ENCODE data around the gene KLHDC8A.
"Not testable (repeated sequence)": the region's sequence is repeated elsewhere in the genome, so short reads cannot be mapped to it uniquely, and the experiment has no call there.

The KLHDC8A gene, protein sequence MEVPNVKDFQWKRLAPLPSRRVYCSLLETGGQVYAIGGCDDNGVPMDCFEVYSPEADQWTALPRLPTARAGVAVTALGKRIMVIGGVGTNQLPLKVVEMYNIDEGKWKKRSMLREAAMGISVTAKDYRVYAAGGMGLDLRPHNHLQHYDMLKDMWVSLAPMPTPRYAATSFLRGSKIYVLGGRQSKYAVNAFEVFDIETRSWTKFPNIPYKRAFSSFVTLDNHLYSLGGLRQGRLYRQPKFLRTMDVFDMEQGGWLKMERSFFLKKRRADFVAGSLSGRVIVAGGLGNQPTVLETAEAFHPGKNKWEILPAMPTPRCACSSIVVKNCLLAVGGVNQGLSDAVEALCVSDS

GRCh38 chr1:205356440-205357139, at the start of gene KLHDC8A:
TSS of gene KLHDC8A (minus strand) at chr1:205356922. CDS start at chr1:205343604, 13,318 bp downstream.
- no peak for DNase-seq (ENCODE audit: low read depth)

- not testable (repeated sequence) for DNase-seq (ENCODE audit: low read depth)
These were observed 49.5 kb upstream of the KLHDC8A start for GRCh38 chr1:205406252-205406651.

DNA sequence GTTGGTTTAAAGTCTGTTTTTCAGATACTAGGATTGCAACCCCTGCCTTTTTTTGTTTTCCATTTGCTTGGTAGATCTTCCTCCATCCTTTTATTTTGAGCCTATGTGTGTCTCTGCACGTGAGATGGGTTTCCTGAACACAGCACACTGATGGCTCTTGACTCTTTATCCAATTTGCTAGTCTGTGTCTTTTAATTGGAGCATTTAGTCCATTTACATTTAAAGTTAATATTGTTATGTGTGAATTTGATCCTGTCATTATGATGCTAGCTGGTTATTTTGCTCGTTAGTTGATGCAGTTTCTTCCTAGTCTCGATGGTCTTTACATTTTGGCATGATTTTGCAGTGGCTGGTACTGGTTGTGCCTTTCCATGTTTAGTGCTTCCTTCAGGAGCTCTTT, 47.8 kb upstream of the KLHDC8A start:
- not testable (repeated sequence) for DNase-seq (ENCODE audit: low read depth)

GRCh38 chr1:205398586-205398985, 41.9 kb upstream of the KLHDC8A start:
- no peak for DNase-seq (ENCODE audit: low read depth)

GRCh38 chr1:205396967-205397616, 40.4 kb upstream of the KLHDC8A start:
- DNase-seq (ENCODE audit: low read depth): no peak

DNA sequence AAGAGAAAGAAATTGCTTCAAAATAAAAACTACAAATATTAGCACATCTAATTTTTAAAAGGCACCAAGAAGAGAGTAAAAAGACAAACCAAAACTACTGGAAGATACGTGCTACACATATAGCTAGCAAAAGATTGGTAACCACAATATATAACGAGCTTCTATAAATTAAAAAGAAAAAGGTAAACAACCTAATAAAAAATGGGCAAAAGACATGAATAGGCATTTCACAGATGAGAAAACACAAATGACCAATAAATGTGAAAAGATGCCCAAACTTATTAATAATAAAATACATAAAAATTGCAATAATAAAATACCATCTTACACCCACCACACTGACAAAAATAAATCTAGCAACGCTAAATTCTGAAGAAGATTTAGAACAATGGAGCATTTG, 38.9 kb upstream of the KLHDC8A start:
- no peak for DNase-seq (ENCODE audit: low read depth)

- DNase-seq (ENCODE audit: low read depth): no peak
These were observed 35.9 kb upstream of the KLHDC8A start for GRCh38 chr1:205392650-205393049.

- no peak for DNase-seq (ENCODE audit: low read depth)
These were observed 34.7 kb upstream of the KLHDC8A start for GRCh38 chr1:205391386-205391785.

DNA sequence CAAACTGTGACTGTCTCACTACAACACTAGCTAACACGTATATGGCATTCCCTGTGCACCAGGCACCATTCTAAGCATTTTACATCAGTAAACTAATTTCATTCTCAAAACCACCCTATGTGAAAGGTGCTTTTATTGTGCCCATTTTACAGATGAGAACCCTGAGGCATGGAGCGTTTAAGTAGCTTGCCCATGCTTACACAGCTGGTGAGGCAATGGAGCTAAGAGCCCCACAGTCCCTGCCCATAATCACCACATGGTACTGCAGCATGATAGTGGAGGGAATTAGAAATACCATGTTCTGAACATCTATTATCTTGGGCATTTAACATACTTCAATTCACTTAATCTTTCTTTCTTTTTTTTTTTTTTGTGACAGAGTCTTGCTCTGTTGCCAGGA, 31.1 kb upstream of the KLHDC8A start:
- DNase-seq (ENCODE audit: low read depth): no peak

DNA sequence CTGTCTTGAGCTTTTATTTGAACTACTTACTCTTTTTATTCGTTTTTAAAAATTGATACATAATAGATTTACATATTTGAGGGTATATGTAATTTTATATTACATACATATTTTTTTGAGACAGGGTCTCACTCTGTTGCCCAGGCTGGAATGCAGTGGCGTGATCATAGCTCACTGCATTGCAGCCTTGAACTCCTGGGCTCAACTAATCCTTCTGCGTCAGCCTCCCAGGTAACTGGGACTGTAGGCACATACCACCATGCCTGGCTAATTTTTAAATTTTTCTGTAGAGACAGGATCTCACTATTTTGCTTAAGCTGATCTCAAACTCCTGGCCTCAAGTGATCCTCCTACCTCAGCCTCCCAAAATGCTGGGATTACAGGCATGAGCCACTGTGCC, 26.3 kb upstream of the KLHDC8A start:
- not testable (repeated sequence) for DNase-seq (ENCODE audit: low read depth)

DNA sequence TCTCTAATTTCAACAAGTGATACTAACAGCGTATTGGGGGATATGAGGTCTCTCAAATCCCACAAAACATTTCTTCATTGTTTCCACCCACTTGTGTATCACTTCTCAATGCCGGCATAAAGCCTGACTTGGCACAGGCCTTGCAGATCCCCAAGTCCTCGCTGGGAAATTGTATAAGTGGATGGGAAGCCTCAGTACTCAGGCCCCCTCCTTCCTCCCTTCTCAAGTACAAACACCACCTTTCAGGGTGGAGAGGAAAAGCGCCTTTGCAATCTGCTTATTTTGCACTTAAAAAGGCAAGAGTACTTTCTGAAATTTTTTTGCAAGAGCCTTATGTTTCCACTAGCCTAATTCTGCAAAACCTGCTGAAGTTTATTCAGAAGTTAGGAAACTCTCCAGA, 25.8 kb upstream of the KLHDC8A start:
- DNase-seq (ENCODE audit: low read depth): no peak

- DNase-seq (ENCODE audit: low read depth): no peak
These were observed 24.6 kb upstream of the KLHDC8A start for GRCh38 chr1:205381305-205381704.

- DNase-seq (ENCODE audit: low read depth): no peak
These were observed 24.2 kb upstream of the KLHDC8A start for GRCh38 chr1:205380882-205381281.

DNA sequence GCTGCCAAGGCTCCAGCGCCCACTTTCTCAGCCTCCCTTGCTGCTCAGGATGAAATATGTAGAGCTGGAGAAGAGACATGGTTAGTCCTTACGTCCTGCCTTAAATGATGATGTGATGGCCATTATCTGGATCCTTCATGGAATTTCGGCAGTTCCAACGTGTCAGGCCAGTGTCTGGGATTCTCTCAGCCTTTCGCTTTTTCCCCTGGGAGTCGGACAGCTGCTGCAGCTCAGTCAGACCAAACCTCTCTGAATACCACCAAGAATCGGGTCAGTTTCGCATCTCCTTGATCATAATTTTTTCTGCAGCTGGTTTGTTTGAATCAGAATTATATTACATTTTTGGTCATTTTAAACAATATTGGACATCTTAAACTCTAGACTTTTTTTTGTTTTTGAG, 22.3 kb upstream of the KLHDC8A start:
- no peak for DNase-seq (ENCODE audit: low read depth)

DNA sequence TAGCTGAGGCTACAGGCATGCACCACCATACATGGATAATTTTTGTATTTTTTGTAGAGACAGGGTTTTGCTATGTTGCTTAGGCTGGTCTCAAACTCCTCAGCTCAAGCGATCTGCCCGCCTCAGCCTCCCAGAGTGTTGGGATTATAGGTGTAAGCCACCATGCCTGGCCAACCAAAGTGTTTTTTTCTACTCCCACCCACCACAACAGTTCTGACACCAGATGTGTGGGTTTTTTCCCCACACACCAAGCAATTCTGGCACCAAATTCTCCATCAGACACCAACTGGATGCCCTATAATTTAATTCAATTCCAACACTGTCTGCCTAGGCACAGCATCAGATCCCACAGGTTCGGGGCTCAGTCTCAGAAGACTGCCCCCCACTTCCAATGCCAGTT, 20.6 kb upstream of the KLHDC8A start:
- no peak for DNase-seq (ENCODE audit: low read depth)

GRCh38 chr1:205376739-205377138, 20.0 kb upstream of the KLHDC8A start:
- no peak for DNase-seq (ENCODE audit: low read depth)

GRCh38 chr1:205375835-205376545, 19.3 kb upstream of the KLHDC8A start:
- DNase-seq (ENCODE audit: low read depth): no peak

GRCh38 chr1:205374210-205375078, 17.7 kb upstream of the KLHDC8A start:
- DNase-seq (ENCODE audit: low read depth): no peak

DNA sequence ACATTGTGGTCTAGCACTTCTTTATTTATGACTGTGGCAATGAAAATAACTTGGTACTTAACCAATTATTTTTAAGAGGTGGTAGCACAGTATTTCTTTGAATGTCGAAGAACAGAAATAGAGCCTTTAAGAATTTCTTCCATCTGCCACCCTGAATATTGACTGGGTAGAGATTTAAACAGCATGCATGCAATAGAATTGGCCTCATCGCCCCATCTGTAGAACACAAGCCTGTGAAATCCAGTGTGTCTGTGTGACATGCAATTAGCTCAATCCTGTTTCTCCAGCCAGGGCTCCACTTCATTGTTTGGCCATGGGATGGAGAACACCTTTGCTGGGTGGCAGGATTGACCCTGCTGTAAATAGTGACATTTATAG, 17.1 kb upstream of the KLHDC8A start:
- no peak for DNase-seq (ENCODE audit: low read depth)

GRCh38 chr1:205373022-205373797, 16.5 kb upstream of the KLHDC8A start:
- no peak for DNase-seq (ENCODE audit: low read depth)
